T47D (cell line): Measurements from ENCODE around the gene ETV3.

Source experiments
- DNase-seq, 2 experiments: peaks; one replicate each; pipeline versions ENCODE4 v3.0.0 to v3.0.0-alpha.2; 2011 to 2012; ENCODE audit warnings: low read depth in 1 of 2, low spot score in 1 of 2
- JUND ChIP-seq: IDR thresholded peaks from 2 replicates; pipeline ENCODE4 v1.6.1; 2012; ENCODE audit warnings: low read depth
- in situ Hi-C: cut with HindIII; loops from 2 replicates; pipeline ENCODE4 v1.10.0; 2016; ENCODE audit warnings: low sequenced_read_pairs, low pct_unique_long_range_greater_than_20kb

Gene ETV3

DNA sequence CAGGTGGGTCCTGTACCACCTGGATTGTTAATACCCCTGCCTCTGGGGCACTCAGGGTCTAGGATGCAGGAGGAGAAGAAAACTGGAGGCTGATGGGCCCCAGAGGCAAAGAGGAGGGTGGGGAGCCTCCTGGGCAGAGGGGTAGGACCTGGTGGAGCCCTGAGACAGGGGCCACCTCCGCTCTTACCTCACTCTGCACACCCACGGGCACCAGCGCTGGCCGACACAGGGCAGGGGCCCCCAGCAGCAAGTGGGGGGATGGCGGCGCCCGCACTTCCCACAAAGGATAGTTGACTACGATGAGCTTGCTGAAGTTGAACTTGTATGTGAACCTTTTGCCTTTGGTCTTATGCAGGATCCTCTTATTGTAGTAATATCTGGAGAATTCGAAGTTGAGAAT lies 39.7 kb downstream of the ETV3 start:
- in situ Hi-C loops: no loop called here
- no peak for DNase-seq
- TF ChIP-seq JUND: no peak

GRCh38 chr1:157097692-157098091 lies 40.5 kb downstream of the ETV3 start:
- DNase-seq: no peak
- in situ Hi-C loops: no loop called here
- no peak for TF ChIP-seq JUND

- in situ Hi-C loops: no loop called here
- no peak for DNase-seq
- no peak for TF ChIP-seq JUND
These were observed 41.3 kb downstream of the ETV3 start for GRCh38 chr1:157096881-157097280.

- in situ Hi-C loops: no loop called here
- no peak for DNase-seq
- TF ChIP-seq JUND: no peak
These were observed 42.6 kb downstream of the ETV3 start for GRCh38 chr1:157095551-157095950.

GRCh38 chr1:157095091-157095490 lies 43.1 kb downstream of the ETV3 start:
- in situ Hi-C loops: no loop called here
- DNase-seq: no peak
- TF ChIP-seq JUND: no peak

- TF ChIP-seq JUND: no peak
- DNase-seq: no peak
- in situ Hi-C loops: no loop called here
These were observed 45.4 kb downstream of the ETV3 start for GRCh38 chr1:157092831-157093230.

GRCh38 chr1:157091668-157092273 lies 46.4 kb downstream of the ETV3 start:
- TF ChIP-seq JUND: no peak
- in situ Hi-C loops: no loop called here
- DNase-seq: no peak

- DNase-seq: no peak
- TF ChIP-seq JUND: no peak
- in situ Hi-C loops: no loop called here
These were observed 47.0 kb downstream of the ETV3 start for GRCh38 chr1:157091186-157091585.

- DNase-seq: no peak
- TF ChIP-seq JUND: no peak
- in situ Hi-C loops: no loop called here
These were observed 47.4 kb downstream of the ETV3 start for GRCh38 chr1:157090771-157091170.

- in situ Hi-C loops: no loop called here
- peak; percentile 82 to 87 for DNase-seq
- no peak for TF ChIP-seq JUND
These were observed 48.0 kb downstream of the ETV3 start for GRCh38 chr1:157090196-157090647.

GRCh38 chr1:157089789-157090188 lies 48.4 kb downstream of the ETV3 start:
- in situ Hi-C loops: no loop called here
- no peak for TF ChIP-seq JUND
- no peak for DNase-seq

DNA sequence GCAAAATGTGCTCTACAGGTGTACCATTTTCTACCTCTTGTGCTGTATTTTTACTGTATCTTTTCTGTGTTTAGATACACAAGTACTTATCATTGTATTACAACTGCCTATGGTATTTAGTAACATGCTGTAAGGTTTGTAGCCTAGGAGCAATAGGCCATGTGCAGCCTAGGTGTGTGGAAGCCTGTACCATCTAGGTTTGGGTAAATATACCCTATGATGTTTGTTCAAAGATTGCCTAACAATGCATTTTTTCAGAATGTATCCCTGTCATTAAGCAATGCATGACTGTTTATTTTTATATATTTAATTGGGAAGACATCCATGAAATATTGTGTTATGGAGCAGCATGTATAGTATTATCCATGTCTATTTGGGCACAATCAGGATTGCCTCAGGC lies 49.6 kb downstream of the ETV3 start:
- no peak for TF ChIP-seq JUND
- in situ Hi-C loops: no loop called here
- DNase-seq: peak in 1 of 2 experiments; percentile 32

GRCh38 chr1:157087030-157087429 lies 51.2 kb downstream of the ETV3 start:
- TF ChIP-seq JUND: no peak
- in situ Hi-C loops: no loop called here

GRCh38 chr1:157086299-157086698 lies 51.9 kb downstream of the ETV3 start:
- no peak for DNase-seq
- no peak for TF ChIP-seq JUND
- in situ Hi-C loops: no loop called here

More at GRCh38 chr1:157087030-157087429, 51.2 kb downstream of the ETV3 start:
- no peak for DNase-seq
